ENCODE results near the gene MANBA.

MANBA gene

DNA sequence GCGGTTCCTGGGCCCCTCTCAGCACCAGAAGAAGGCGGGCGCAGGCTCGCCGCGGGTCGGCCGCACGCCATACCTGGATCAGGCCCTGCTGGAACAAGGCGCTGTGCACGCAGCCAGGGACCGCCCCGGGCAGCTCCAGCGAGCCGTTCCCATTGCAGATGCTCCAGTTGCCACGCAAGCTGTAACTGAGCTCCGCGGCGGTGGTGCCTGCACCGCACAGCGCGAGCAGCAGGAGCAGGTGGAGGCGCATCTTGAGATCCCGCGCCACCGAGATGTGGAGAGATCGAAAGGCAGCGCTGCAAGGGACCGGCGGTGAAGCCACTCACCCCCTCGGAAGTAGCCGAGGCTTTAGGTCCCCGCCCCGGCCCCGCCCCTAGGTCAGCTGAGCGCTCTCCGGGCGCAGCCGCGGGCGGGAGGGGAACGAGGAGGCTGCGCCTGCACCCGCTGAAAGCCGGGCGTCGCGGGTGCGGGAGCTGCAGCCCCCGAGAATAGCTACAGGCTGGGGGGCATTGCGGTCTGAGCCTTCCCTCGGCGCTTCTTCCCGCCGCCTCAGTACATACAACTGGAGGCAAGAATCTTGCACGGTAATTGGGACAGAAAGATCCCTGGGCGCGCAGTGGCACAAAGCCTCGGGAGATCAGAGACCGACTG, at the start of gene MANBA:
TSS of gene MANBA (minus strand) at position 324 of the 651 bp plus-strand sequence. CDS start at position 250, 74 bp downstream.
- DNase-seq (ENCODE audit: low read depth in 2 of 2): peak; percentile 65 to 72

DNA sequence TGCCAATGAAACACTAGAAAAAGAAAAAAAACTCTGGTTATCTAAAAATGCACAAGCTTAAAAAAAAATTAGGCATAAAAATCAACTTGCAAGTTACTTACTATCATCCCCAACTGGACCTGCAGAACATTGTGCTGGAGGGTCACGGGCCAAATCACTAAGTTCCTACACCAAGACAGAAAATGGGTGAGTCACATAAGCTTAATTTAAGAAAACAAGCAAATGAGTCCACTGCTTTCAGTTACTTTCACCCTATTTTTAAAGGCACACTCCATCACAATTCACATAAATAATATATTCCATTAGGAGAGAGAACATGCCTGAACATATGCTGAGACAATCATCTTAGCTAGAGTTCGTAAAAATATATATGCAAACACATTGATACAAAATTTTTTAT, 48.9 kb upstream of the MANBA start:
- no peak for DNase-seq (ENCODE audit: low read depth in 2 of 2)

DNA sequence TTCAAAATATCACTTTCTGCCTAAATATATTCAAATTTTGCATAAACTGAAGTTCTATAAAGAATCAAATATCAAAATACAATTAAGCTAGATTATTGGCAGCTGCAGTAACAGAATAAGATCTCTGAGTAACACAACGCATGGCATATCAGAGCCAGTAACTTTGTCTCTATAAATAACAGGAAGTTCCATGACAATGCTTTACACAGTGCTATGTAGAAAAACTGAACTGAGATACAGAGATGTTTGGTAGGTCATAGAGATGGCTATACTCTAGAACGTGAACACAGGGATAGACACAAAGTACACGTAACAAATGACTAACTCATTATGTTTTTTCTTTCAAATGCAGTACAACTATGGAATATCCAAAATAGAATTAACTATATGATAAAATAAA, 48.4 kb upstream of the MANBA start:
- no peak for DNase-seq (ENCODE audit: low read depth in 2 of 2)

GRCh38 chr4:102808009-102808408, 47.2 kb upstream of the MANBA start:
- no peak for DNase-seq (ENCODE audit: low read depth in 2 of 2)

GRCh38 chr4:102807345-102807744, 46.6 kb upstream of the MANBA start:
- no peak for DNase-seq (ENCODE audit: low read depth in 2 of 2)

- DNase-seq (ENCODE audit: low read depth in 2 of 2): no peak
These were observed 39.0 kb upstream of the MANBA start for GRCh38 chr4:102799816-102800215.

GRCh38 chr4:102794999-102795398, 34.2 kb upstream of the MANBA start:
- DNase-seq (ENCODE audit: low read depth in 2 of 2): no peak

DNA sequence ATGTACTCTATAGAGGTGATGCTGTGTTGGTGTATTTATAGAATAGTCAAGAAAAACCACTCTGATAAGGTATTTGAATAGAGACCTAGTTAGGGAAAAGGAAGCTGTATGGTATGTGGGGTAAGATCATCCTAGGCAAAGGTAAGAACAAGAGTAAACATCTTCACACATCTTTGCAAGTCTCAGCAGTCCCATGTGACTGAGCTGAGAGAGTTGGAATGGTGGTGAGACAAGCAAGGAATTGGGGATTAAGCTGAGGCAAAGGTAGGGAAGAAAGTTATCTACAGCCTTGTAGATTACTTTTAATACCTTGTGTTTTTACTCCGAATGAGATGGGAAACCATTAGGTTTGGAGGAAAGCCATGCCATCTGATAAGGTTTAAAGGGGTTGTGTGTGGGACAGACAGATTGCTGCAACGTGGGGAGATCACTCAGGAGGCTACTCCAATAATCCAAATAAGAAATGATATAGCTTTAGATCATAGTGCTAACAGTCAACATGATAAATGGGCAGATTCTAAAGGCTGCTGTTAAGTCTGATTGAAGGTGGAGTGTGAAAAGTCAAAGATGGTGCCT, 31.7 kb upstream of the MANBA start:
- DNase-seq (ENCODE audit: low read depth in 2 of 2): no peak

- no peak for DNase-seq (ENCODE audit: low read depth in 2 of 2)
These were observed 30.6 kb upstream of the MANBA start for GRCh38 chr4:102791318-102791835.

DNA sequence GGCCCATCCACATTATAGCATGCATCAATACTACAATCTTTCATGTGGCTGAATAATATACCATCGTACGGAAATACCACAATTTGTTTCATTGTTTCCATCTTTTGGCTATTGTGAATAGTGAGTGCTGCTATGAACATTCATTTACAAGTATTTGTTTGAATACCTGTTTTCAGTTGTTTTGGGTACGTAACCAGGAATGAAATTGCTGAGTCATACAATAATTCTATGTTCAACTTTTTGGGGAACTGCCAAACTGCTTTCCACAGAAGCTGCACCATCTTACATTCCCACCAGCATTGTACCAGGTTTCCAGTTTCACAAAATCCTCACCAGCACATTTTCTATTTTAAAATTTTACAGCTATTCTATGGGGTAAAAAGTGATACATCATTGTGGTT, 28.5 kb upstream of the MANBA start:
- DNase-seq (ENCODE audit: low read depth in 2 of 2): no peak

DNA sequence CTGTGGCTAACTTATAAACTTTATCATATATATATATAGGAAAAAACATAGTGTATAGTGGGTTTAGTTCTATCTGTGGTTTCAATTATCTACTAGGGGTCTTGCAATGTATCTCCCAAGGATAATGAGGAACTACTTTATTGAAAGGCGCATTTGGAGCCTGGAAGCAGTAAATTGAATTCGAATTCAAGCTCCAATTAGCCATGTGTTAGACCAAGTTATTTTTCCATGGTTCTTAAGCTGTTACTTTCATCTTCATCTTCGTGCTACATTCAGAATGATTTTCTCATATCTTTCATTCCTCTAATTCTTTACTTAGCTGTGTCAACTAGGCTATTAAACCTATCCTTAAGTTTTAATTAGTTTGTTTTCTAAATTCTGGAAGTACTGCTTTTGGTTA, 27.2 kb upstream of the MANBA start:
- no peak for DNase-seq (ENCODE audit: low read depth in 2 of 2)

GRCh38 chr4:102787096-102787881, 26.5 kb upstream of the MANBA start:
- no peak for DNase-seq (ENCODE audit: low read depth in 2 of 2)

GRCh38 chr4:102786279-102786678, 25.5 kb upstream of the MANBA start:
- DNase-seq (ENCODE audit: low read depth in 2 of 2): no peak

DNA sequence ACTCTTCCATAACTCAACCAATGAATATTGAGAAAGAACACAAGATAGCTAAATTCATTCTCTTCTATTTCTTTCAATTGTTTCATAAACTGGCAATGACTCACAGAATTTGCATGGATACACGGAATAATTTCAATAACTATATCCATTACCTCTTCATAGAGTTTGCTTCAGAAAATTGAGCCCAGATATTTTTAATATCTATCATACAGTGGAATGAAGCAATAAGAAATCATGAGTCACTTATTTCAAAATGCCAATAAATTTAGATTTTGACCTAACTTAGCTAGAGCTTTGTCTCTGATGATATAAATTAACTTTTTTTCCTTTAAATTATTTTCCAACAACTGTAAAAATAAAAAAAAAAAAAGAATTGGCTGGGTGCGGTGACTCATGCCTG, 22.2 kb upstream of the MANBA start:
- DNase-seq (ENCODE audit: low read depth in 2 of 2): no peak

DNA sequence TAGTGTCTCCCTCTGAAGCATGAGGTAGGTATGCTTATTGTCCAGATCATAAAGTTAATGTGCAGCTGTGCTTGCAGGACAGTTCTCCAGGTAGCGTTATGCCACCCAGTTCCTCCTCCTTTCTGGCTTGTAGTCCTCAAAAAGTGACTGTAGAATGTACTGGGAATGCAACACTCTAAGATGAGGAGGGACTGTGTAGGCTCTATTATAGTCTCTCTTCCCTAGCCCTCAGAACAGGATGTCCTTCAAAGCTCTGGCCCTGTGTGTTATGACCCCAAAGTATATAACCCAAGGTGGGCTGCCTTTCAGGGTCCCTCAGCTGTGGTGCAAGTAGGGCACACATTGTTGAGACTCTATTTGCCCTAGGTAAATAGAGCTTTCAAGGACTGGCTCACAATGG, 20.8 kb upstream of the MANBA start:
- no peak for DNase-seq (ENCODE audit: low read depth in 2 of 2)

DNA sequence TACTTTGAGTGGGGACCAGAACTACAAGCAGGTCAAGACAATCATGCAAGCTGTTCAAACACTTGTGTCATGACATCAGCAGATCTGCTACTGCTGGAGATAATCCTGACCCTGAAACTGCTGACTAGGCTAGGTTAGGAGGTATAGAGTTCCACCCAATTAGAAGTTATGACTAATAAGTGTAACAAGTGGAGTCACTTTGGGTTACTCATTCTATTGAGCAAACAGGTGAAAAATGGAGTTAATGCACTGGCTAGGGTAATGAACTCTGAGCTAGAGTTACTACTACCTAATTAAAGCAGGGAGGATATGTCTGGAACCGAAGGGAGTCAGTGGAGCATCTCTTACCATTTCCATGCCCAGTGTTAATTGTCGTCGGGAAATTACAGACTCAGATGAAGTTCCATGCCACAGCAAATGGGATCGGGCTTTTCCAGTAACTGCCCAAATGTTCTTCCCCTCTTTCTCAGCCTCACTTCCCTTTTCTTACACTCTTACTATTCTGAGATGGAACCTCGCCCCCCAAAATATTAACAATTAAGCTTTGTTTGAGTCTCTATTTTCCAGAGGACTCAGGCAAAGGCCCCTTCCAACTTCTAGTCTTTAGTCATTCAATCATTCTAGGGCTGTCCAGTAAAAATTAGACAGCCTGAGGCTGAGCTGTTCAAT, 19.8 kb upstream of the MANBA start:
- DNase-seq (ENCODE audit: low read depth in 2 of 2): no peak

DNA sequence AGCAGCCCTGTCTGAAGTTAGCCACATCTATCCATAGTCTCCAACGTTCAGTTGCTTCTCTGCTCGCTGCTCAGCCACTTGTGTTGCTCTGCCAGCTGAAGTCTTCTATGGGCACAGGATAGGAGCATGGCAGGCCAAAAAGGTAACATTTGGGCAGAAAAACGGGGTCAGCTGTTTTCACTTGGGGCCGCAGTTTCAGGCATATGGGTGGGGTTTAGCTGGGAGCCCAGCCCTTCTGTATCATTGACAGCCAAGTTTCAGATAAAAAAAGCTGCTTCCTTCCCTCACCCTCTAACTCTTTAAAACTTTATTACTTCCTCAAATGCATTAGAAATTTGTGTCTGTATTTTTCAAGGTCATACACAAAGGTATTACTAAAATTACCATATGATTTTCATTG, 18.4 kb upstream of the MANBA start:
- DNase-seq (ENCODE audit: low read depth in 2 of 2): no peak

DNA sequence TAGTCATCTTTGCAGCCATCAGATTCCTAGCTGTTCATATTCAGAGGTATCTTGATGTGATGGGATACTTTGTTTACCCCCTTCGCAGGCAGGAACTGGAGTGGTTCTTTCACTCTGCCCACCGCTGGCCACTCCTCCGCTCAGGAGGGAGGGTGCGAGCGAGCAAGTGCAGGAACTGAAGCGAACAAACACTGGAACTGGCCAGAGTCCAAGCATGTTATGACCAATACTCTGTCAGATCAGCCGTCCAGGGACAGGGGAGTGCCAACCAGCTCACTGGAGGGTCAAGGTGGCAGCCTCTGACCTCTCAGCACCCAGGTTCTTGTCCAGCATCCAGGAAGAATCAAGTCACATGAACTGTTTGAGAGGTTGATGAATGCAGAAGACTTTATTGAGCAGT, 18.0 kb upstream of the MANBA start:
- DNase-seq (ENCODE audit: low read depth in 2 of 2): no peak

GRCh38 chr4:102775805-102776204, 15.0 kb upstream of the MANBA start:
- DNase-seq (ENCODE audit: low read depth in 2 of 2): no peak

DNA sequence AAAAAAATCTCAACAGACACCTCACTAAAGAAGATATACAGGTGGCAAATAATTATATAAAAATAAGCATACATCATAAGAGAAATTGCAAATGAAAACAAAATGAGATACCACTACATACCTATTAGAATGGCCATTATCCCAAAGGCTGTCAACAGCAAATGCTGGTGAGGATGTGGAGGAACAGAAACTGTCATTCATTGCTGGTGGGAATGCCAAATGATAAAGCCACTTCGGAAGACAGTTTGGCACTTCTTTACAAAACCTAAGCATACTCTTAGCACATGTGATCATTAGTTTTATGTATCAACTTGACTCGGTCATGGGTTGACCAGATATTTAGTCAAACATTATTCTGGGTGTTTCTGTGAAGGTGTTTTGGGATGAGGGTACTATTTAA, 13.5 kb upstream of the MANBA start:
- DNase-seq (ENCODE audit: low read depth in 2 of 2): no peak

DNA sequence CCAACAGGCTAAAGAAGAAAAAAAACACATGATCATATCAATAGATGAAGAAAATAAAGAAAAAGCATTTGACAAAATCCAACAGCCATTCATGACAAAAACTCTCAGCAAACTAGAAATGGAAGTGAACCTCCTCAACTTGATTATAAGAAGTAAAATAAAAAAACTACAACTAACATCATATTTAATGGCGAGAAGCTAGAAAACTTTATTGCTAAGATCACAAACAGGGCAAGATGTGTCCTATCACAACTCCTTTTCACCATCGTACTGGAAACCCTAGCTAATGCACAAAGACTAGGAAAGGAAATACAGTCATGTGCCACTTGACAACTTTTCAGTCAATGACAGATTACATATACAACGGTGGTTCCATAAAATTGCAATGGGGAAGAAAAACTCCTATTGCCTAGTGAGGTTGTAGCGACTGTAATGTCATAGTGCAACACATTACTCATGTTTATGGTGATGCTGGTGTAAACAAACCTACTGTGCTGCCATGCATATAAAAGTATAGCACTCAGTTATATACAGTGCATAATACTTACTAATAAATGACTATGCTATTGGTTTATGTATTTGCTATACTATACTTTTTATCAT, 12.1 kb upstream of the MANBA start:
- DNase-seq (ENCODE audit: low read depth in 2 of 2): no peak

DNA sequence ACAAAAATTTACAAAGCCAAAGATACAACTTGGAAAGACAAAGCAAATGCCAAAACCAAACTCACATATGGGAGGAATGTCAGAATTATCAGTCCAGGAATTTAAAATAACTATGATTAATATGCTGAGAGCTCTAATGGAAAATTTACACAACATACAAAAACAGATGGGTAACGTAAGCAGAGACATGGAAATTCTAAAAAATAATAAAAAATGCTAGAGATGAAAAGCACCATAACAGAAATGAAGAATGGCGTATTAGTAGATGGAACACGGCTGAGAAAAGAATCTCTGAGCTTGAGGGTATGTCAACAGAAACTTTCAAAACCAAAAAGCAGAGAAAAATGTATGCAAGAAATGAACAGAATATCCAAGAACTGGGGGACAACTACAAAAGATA, 4.1 kb upstream of the MANBA start:
- DNase-seq (ENCODE audit: low read depth in 2 of 2): no peak
